IMR-90 (cell line): ENCODE results near the gene ADAM30.

Experiments
- CTCF ChIP-seq: conservative IDR thresholded peaks from 2 replicates; pipeline ENCODE4 v1.5.1; 2012; ENCODE audit warnings: mild to moderate bottlenecking, low read depth, low read length, improper control_type of control experiment
- MAZ ChIP-seq: IDR thresholded peaks from 2 replicates; pipeline ENCODE4 v1.6.1; 2012; ENCODE audit warnings: low read depth, mild to moderate bottlenecking, low read length, improper control_type of control experiment, moderate library complexity, borderline replicate concordance
- POLR2A ChIP-seq: IDR thresholded peaks from 2 replicates; pipeline ENCODE4 v1.6.1; 2012; ENCODE audit warnings: mild to moderate bottlenecking, low read depth, low read length
- RAD21 ChIP-seq: IDR thresholded peaks from 2 replicates; pipeline ENCODE4 v1.6.1; 2012; ENCODE audit warnings: low read length, improper control_type of control experiment
- RCOR1 ChIP-seq: IDR thresholded peaks from 2 replicates; pipeline ENCODE4 v1.6.1; 2012; ENCODE audit warnings: mild to moderate bottlenecking, low read length, improper control_type of control experiment; ENCODE audit not compliant: insufficient replicate concordance
- RFX5 ChIP-seq: IDR thresholded peaks from 2 replicates; pipeline ENCODE4 v1.8.0; 2012; ENCODE audit warnings: low read depth, mild to moderate bottlenecking, low read length, moderate library complexity
- USF2 ChIP-seq: fragments of 150-350 bp; IDR thresholded peaks from 2 replicates; pipeline ENCODE4 v1.6.1; 2017; ENCODE audit warnings: mild to moderate bottlenecking, antibody characterized with exemption, low read length, low read depth

- TF ChIP-seq CTCF (no peak), POLR2A (no peak), MAZ (no peak), RAD21 (no peak), RFX5 (no peak), RCOR1 (no peak), USF2 (no peak)
These were observed 18.1 kb downstream of the ADAM30 start for GRCh38 chr1:119878171-119878570.
